Lower leg skin (tissue), 4 donors: ENCODE data around the gene SPTBN4. TPM values are rescaled to one million over a fixed set of nuclear protein-coding genes. Genes with fewer than 3 reads are reported as not detected.

ENCODE experiments used
- DNase-seq, 2 donors: peaks; one replicate each; pipeline ENCODE4 v3.0.0-alpha.2; 2019; ENCODE audit warnings: low spot score in 2 of 2
- H3K4me3 ChIP-seq: fragments of 200-600 bp; sonication (generic); 2 replicates; pipeline ENCODE4 v1.5.1; 2017; ENCODE audit warnings: mild to moderate bottlenecking, low read depth; ENCODE audit not compliant: poor library complexity, severe bottlenecking
- POLR2A ChIP-seq, 2 donors: fragments of 450-650 bp; IDR thresholded peaks; one replicate each; pipeline ENCODE4 v1.6.1; 2016 to 2017; ENCODE audit warnings: antibody characterized with exemption in 2 of 2, mild to moderate bottlenecking in 1 of 2, moderate library complexity in 1 of 2
- WGBS, 2 donors: methylation state at CpG; one replicate each; pipeline ENCODE4 v1.1.5; 2018; 5-methylcytosine and 5-hydroxymethylcytosine counted together
- intact Hi-C: fragments of 100-400 bp; cut with DNase I; formaldehyde crosslinking; loops from one replicate; pipeline ENCODE4 v1.15.0; 2023; ENCODE audit warnings: low total_unique reads
- total RNA-seq, 4 donors: library from RNA; depleted of rRNA; stranded (reverse); fragments of >200 nt; gene quantifications; one replicate each; pipeline ENCODE4 v1.1.0, GENCODE V29; 2016
- TF ChIP-seq, protein P1 (sequence below), 3 donors: fragments of 450-650 bp; IDR thresholded peaks; one replicate each; pipeline ENCODE4 v1.5.1; 2016; ENCODE audit warnings: antibody characterized with exemption in 3 of 3, mild to moderate bottlenecking in 3 of 3, moderate library complexity in 2 of 3

The SPTBN4 gene
- total RNA-seq, 4 donors from 2014 or later = 0.25 to 2.2 (median 1.6) TPM

DNA sequence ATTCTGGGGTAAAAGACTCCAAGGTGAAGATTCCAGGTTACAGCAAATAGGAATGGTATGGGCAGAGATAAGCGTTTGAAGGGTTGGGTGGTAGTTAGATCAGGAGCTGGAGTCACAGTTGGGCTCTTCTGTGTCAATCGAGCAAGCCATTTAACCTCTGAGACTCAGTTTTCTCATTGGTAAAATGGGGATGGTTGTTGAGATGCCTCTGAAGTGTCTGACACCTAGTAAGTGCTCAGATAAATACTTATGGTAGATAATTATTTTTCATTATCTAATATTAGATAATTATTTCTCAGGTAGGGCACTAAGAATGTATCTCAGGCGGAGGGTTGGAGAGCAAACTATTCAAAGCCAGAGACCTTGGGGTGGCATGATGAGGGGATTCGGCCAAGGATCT, 142.2 kb downstream of the SPTBN4 start:
- H3K4me3 ChIP-seq = no peak overlapping the region
- intact Hi-C loops = no loop called here
- no peak for TF ChIP-seq POLR2A (IDR thresholded peaks at IDR 0.05)
- TF ChIP-seq, protein P1, sequence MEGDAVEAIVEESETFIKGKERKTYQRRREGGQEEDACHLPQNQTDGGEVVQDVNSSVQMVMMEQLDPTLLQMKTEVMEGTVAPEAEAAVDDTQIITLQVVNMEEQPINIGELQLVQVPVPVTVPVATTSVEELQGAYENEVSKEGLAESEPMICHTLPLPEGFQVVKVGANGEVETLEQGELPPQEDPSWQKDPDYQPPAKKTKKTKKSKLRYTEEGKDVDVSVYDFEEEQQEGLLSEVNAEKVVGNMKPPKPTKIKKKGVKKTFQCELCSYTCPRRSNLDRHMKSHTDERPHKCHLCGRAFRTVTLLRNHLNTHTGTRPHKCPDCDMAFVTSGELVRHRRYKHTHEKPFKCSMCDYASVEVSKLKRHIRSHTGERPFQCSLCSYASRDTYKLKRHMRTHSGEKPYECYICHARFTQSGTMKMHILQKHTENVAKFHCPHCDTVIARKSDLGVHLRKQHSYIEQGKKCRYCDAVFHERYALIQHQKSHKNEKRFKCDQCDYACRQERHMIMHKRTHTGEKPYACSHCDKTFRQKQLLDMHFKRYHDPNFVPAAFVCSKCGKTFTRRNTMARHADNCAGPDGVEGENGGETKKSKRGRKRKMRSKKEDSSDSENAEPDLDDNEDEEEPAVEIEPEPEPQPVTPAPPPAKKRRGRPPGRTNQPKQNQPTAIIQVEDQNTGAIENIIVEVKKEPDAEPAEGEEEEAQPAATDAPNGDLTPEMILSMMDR (IDR thresholded peaks at IDR 0.05) = no peak
- WGBS, 2 donors = 65 to 75% methylated on average over 4 of the region's 4 CpGs
- DNase-seq = no peak

DNA sequence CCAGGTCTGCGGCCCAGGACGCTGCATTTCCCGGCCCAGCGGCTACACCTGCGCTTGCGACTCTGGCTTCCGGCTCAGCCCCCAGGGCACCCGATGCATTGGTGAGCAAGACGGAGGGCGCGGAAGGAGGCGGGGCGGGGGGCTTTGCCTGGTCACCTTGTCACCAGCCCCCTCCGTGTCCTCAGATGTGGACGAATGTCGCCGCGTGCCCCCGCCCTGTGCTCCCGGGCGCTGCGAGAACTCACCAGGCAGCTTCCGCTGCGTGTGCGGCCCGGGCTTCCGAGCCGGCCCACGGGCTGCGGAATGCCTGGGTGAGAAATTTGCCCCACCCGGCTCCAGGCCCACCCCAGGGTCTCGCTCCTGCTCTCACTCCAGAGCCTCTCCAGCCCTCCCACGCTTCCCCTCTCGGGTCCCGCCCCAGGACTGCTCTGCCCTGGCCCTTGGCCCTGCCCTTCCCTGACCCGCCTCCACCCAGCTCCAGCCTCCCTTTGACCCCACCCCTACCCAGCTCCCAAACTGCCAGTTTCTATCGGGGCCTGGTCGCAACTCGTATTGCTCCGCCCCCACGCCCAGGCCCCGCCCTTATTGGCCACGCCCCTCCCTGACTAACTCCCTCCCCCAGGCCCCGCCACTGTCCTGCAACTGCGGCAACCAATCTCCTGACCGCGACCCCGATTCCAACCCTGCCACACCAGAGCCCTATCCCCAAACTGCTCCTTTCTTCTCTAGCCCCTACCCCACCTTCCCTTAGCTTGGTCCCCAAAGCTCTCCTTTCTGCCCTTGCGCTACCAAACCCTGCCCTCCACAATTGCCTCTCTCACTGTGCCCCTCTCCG, 143.0 kb downstream of the SPTBN4 start:
- intact Hi-C loops = no loop called here
- H3K4me3 ChIP-seq = peak overlapping the region; percentile 8
- TF ChIP-seq, protein P1 (IDR thresholded peaks at IDR 0.05) = no peak
- TF ChIP-seq POLR2A (IDR thresholded peaks at IDR 0.05) = no peak
- peak; percentile 93 to 99 for DNase-seq
- 3 to 4% methylated on average over 25 to 49 of the region's 50 CpGs for WGBS, 2 donors

DNA sequence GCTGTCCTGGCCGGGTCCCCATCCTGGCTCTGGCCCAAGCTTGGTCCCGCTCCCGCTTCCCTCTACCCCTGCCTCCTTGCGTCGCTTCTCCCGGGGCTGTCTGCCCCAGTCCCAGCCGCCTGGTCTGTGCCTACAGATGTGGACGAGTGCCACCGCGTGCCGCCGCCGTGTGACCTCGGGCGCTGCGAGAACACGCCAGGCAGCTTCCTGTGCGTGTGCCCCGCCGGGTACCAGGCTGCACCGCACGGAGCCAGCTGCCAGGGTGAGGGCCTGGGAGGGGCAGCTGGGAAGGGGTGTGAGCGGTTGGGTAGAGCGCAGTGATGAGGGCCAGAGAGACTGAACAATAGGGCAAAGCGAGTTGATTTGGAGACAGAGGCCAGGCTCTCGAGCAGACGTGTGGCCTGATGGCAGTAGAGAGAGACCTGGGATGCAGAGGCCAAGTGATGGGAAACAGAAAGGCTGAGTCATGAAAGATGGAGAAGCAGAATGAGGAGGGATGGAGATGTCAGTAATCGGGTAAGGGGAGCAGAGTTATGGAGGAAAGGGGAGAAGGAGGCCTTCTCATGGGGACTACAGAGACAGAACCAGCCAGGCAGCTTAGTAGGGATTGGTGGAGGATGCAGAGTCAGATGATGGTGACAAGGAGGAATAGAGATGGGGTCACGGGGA, 143.7 kb downstream of the SPTBN4 start:
- 12% methylated on average over 29 of the region's 29 CpGs for WGBS, 2 donors
- TF ChIP-seq POLR2A (IDR thresholded peaks at IDR 0.05) = no peak
- TF ChIP-seq, protein P1 (IDR thresholded peaks at IDR 0.05) = no peak
- DNase-seq = peak in 1 of 2 donors; percentile 96
- no peak overlapping the region for H3K4me3 ChIP-seq
- intact Hi-C loops = no loop called here

DNA sequence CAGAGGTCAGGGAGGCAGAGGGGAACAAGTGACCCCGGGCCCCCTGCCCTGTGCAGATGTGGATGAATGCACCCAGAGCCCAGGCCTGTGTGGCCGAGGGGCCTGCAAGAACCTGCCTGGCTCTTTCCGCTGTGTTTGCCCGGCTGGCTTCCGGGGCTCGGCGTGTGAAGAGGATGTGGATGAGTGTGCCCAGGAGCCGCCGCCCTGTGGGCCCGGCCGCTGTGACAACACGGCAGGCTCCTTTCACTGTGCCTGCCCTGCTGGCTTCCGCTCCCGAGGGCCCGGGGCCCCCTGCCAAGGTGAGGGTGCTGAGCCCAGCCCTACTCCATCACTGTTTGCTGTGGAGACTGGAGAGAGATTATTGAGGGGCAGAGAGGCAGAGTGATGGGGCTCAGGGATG, 144.3 kb downstream of the SPTBN4 start:
- H3K4me3 ChIP-seq = no peak overlapping the region
- WGBS, 2 donors = 49 to 62% methylated on average over 9 to 13 of the region's 15 CpGs
- peak in 1 of 2 donors; percentile 89 for DNase-seq
- TF ChIP-seq, protein P1 (IDR thresholded peaks at IDR 0.05) = no peak
- TF ChIP-seq POLR2A (IDR thresholded peaks at IDR 0.05) = no peak
- intact Hi-C loops = no loop called here

DNA sequence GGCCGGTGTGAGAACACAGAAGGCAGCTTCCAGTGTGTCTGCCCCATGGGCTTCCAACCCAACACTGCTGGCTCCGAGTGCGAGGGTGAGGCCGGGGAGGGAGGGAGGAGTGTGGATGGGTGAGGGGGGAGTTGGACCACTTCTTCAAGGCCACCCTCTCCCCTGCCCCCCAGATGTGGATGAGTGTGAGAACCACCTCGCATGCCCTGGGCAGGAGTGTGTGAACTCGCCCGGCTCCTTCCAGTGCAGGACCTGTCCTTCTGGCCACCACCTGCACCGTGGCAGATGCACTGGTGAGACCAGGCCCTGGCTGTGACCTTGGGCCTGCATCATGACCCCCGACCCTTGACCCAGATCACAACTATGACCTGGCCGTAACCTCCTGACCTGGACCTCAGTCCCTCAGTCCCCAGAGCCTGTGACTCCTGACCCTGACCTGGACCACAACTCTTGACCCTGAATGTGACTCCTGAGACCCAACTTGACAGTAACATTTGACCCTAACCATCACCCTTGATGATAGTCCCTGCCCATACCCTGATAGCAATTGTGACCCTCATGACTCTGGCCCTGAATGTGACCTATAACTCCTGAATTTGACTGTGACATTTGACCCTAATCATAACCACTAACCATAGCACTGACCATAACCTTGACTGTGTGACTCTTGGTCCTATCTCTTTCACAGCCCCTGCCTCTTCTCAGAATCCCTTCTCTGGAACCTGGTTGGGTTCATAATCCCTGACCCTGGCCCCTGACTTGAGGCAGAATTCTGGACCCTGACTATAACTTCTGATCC, 145.3 kb downstream of the SPTBN4 start:
- peak in 1 of 2 donors; percentile 88 for DNase-seq
- WGBS, 2 donors = 86 to 87% methylated on average over 10 of the region's 10 CpGs
- no peak overlapping the region for H3K4me3 ChIP-seq
- intact Hi-C loops = no loop called here
- no peak for TF ChIP-seq POLR2A (IDR thresholded peaks at IDR 0.05)
- TF ChIP-seq, protein P1 (IDR thresholded peaks at IDR 0.05) = no peak
